ENCODE measurements around the gene ITPR3. TPM values are rescaled to one million over a fixed set of nuclear protein-coding genes. Genes with fewer than 3 reads are reported as not detected.
A peak's percentile ranks its signal among the peaks of the same experiment; 100 is the strongest.

Gene ITPR3
- total and polyA plus RNA-seq, 10 donors: 9.9 to 95.6 (median 62.1) TPM

DNA sequence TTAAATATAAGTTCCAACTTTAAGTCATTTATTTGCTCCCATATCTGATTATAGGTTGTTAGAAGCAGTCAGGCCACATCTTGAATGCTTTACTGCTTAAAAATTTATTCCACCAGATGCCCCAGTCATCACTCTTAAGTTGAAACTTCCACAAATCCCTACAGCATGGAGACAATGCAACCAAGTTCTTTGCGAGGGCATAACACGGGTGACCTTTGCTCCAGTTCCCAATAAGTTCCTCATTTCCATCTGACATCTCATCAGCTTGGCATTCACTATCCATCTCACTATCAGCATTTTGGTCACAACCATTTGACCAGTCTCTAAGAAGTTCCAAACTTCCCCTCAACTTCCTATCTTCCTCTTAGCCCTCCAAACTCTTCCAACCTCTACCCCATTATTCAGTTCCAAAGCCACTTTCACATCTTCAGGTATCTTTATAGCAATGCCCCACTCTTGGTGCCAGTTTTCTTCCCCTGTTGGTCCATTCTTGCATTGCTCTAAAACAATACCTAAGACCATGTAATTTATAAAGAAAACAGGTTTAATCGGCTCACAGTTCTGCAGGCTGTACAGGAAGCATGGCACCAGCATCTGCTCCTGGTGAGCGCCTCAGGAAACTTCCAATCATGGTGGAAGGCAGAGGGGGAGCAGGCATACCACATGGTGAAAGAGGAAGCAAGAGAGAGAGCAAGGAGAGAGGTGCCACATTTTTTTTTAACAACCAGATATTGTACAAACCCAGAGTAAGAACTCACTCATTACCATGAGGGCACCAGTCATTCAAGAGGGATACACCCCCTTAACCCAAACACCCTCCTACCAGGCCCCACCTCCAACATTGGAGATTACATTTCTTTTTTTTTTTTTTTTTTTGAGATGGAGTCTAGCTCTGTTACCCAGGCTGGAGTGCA is 15.9 kb upstream of the ITPR3 start:
- DNase-seq: no peak
- Histone ChIP-seq H3K27ac (no peak overlapping the region), H3K4me3 (no peak overlapping the region), H3K36me3 (no peaks in the 10 kb centered on the region), H3K4me1 (peaks cover 0 to 28% (median 15%) of the 10 kb centered on the region in 6 donors), H3K9me3 (peaks cover 0 to 4% (median 0%) of the 10 kb centered on the region in 8 donors), H3K27me3 (replicated peaks in 1 of 7) (no peaks in the 10 kb centered on the region)
- intact Hi-C loops (cut with DNase I; ENCODE audit: low total_unique reads): no loop called here
- 84 to 94% (median 85%) methylated on average over 4 of the region's 4 CpGs for WGBS, 5 donors
- TF ChIP-seq, protein P1, sequence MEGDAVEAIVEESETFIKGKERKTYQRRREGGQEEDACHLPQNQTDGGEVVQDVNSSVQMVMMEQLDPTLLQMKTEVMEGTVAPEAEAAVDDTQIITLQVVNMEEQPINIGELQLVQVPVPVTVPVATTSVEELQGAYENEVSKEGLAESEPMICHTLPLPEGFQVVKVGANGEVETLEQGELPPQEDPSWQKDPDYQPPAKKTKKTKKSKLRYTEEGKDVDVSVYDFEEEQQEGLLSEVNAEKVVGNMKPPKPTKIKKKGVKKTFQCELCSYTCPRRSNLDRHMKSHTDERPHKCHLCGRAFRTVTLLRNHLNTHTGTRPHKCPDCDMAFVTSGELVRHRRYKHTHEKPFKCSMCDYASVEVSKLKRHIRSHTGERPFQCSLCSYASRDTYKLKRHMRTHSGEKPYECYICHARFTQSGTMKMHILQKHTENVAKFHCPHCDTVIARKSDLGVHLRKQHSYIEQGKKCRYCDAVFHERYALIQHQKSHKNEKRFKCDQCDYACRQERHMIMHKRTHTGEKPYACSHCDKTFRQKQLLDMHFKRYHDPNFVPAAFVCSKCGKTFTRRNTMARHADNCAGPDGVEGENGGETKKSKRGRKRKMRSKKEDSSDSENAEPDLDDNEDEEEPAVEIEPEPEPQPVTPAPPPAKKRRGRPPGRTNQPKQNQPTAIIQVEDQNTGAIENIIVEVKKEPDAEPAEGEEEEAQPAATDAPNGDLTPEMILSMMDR (IDR thresholded peaks at IDR 0.05 in 8 of 11, conservative IDR thresholded peaks at IDR 0.05 in 3 of 11): no peak
- no peak for TF ChIP-seq POLR2A (IDR thresholded peaks at IDR 0.05)
- TF ChIP-seq POLR2AphosphoS5 (IDR thresholded peaks at IDR 0.05): no peak

DNA sequence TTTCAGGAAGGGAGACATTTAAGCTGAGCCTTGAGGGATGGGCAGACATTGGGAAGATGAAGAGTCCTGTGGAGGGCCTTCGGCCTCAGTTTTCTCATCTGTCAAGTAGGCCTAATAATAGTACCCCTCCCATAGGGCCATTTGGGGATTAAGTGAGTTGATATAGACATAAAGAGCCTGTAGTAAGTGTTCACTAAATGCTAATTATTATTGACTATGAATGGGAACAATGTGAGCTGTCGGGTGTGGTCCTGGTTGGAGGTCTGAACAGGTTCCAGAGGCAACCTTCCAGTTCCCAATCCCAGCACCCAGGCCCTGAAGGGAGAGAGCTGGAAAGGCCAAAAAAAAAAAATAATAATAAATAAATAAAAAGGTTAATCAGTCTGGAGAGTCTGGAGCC is 14.5 kb upstream of the ITPR3 start:
- H3K9me3 ChIP-seq: peaks cover 0 to 4% (median 0%) of the 10 kb centered on the region in 8 donors
- no peaks in the 10 kb centered on the region for H3K36me3 ChIP-seq
- no peak for DNase-seq
- no peak overlapping the region for H3K4me3 ChIP-seq
- WGBS, 5 donors: 93 to 100% (median 95%) methylated on average over 2 of the region's 2 CpGs
- no peaks in the 10 kb centered on the region for H3K27me3 ChIP-seq (replicated peaks in 1 of 7)
- TF ChIP-seq POLR2A (IDR thresholded peaks at IDR 0.05) (no peak), POLR2AphosphoS5 (IDR thresholded peaks at IDR 0.05) (no peak)
- TF ChIP-seq, protein P1 (IDR thresholded peaks at IDR 0.05 in 8 of 11, conservative IDR thresholded peaks at IDR 0.05 in 3 of 11): no peak
- peaks cover 5 to 40% (median 21%) of the 10 kb centered on the region in 6 donors for H3K4me1 ChIP-seq
- H3K27ac ChIP-seq: no peak overlapping the region
- intact Hi-C loops (cut with DNase I; ENCODE audit: low total_unique reads): no loop called here

DNA sequence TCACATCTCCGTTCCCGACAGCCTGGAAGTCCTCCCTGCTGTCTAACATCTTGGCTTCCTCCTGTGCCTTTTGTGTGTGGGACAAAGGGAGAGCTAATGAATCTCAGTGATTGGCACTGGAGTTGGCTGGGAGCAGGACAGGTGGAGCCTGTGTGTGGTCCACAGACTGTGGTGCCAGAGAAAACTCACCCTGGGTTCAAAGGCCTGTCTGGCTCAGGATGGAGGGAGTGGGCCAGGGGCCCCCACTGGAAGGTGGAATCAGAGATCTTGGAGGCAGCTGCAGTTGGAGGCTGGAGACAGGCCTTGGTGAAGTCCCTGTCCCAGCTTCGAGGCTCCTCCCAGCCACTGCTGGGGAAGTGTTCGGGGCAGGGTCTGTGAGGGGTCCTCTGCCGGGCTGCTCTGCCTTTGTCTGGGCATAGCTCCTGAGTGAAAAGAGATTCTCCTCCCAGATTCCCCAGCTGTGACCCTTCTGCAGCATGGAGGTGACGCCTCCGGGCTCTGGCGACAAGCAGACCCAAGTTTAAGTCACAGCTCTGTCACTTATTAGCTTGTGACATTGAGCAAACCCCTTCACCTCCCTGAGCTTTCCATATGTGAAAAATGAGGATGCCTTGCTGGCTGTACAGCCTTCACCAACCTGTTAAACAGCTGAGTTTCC is 13.9 kb upstream of the ITPR3 start:
- peaks cover 5 to 40% (median 21%) of the 10 kb centered on the region in 6 donors for H3K4me1 ChIP-seq
- no peak for TF ChIP-seq POLR2A (IDR thresholded peaks at IDR 0.05)
- H3K27ac ChIP-seq: no peak overlapping the region
- H3K9me3 ChIP-seq: peaks cover 0 to 4% (median 0%) of the 10 kb centered on the region in 8 donors
- H3K4me3 ChIP-seq: no peak overlapping the region
- no peaks in the 10 kb centered on the region for H3K27me3 ChIP-seq (replicated peaks in 1 of 7)
- no peak for DNase-seq
- no peaks in the 10 kb centered on the region for H3K36me3 ChIP-seq
- WGBS, 5 donors: 78 to 91% (median 84%) methylated on average over 8 of the region's 8 CpGs
- intact Hi-C loops (cut with DNase I; ENCODE audit: low total_unique reads): no loop called here

DNA sequence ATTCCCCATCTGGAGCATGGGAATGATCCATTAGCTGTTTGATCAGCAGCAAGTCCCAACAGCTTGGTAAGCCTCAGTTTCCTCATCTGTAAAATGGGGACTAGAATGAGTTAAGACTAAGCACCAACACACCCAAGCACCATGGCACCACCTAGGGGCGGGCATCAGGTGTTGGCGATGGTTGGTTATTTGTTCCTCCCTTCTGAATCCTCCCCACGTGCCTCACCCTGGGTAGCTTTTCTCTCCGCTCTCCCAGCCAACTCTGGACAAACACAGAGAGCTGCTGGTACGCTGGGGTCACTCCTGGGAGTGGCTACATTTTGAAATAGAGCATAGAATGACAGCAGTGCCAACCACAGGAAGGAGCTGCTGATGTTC is 13.3 kb upstream of the ITPR3 start:
- Histone ChIP-seq H3K36me3 (no peaks in the 10 kb centered on the region), H3K4me1 (peaks cover 5 to 40% (median 21%) of the 10 kb centered on the region in 6 donors), H3K27ac (peak overlapping the region in 2 of 8 donors; percentile 74 to 79), H3K9me3 (peaks cover 0 to 4% (median 0%) of the 10 kb centered on the region in 8 donors), H3K4me3 (no peak overlapping the region), H3K27me3 (replicated peaks in 1 of 7) (no peaks in the 10 kb centered on the region)
- intact Hi-C loops (cut with DNase I; ENCODE audit: low total_unique reads): no loop called here
- 40 to 70% (median 65%) methylated on average over 5 of the region's 5 CpGs for WGBS, 5 donors
- TF ChIP-seq, protein P1 (IDR thresholded peaks at IDR 0.05 in 8 of 11, conservative IDR thresholded peaks at IDR 0.05 in 3 of 11): peak in 9 of 11 experiments; percentile 18 to 56 (median 45)
- no peak for TF ChIP-seq POLR2AphosphoS5 (IDR thresholded peaks at IDR 0.05)
- DNase-seq: peak; percentile 83

Data from spleen (tissue), 11 donors.